GM12875 (cell line): ENCODE results near the gene ZRANB3.

ENCODE experiments used
- H3K4me3 ChIP-seq: one replicate; pipeline ENCODE4 v1.5.1; 2011; ENCODE audit warnings: low read depth, low read length, control low read depth
- TF ChIP-seq, protein P1 (sequence below): IDR thresholded peaks from 2 replicates; pipeline ENCODE4 v1.5.1; 2011; ENCODE audit warnings: low read depth, mild to moderate bottlenecking, control low read depth, inconsistent platforms, low read length, moderate library complexity, borderline replicate concordance; ENCODE audit not compliant: insufficient read depth

ZRANB3 gene

DNA sequence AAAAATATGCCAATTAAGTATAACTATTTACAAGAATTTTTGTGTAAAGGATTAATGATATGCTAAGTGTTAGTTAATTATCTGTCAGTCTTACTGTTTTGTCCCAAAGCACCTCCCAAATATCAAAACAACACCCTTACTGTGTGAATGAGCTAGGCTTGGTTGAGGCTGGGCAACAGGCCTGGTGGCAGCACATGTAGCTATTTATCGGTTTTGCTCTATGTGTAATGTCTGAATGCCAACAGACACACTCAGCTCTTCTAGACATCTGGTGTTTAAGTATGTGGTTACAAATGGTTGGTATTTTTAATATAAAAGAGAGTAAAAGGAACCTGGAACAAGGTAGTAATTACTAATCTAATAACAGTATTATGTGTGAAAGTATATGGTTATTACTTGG lies 303.6 kb downstream of the ZRANB3 start:
- no peak overlapping the region for H3K4me3 ChIP-seq
- TF ChIP-seq, protein P1, sequence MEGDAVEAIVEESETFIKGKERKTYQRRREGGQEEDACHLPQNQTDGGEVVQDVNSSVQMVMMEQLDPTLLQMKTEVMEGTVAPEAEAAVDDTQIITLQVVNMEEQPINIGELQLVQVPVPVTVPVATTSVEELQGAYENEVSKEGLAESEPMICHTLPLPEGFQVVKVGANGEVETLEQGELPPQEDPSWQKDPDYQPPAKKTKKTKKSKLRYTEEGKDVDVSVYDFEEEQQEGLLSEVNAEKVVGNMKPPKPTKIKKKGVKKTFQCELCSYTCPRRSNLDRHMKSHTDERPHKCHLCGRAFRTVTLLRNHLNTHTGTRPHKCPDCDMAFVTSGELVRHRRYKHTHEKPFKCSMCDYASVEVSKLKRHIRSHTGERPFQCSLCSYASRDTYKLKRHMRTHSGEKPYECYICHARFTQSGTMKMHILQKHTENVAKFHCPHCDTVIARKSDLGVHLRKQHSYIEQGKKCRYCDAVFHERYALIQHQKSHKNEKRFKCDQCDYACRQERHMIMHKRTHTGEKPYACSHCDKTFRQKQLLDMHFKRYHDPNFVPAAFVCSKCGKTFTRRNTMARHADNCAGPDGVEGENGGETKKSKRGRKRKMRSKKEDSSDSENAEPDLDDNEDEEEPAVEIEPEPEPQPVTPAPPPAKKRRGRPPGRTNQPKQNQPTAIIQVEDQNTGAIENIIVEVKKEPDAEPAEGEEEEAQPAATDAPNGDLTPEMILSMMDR = no peak

DNA sequence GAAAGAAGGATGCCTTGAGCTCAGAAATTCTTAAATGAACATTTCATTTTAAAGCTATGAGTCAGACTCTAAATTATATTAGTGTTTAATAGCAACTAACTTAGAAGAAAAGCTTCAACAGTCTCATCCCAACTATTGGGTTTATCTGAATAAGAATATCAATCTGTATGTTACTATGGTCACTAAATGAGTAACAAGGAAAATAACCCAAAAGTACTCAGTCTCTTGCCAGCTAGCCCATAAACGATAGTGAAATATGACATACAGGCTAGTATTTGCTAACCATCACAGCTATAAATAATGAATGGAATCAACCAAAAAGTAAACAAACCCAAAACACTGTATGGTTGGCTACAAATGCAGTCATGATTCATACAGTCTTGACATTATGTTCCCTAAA lies 304.1 kb downstream of the ZRANB3 start:
- TF ChIP-seq, protein P1 = no peak

DNA sequence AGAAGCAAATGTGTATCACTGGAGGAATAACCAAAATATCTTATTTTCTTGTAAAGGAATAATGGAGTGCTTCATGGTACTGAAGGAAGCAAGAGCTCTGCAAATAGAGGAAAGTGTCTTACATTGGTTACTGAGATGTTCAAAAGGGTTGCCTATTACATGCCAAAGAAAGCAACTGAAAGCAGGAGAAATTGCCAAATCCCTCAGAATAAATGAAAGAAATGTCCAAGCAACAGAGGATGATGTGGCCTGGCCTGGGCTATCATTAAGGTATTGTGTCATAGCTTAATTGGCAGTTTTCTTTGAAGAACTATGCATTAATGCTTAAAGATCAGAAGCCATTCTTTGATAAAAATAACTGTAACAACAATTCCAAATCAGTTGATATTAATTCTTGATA lies 305.2 kb downstream of the ZRANB3 start:
- TF ChIP-seq, protein P1 = no peak
- no peak overlapping the region for H3K4me3 ChIP-seq

More for the DNA sequence above, 304.1 kb downstream of the ZRANB3 start:
- H3K4me3 ChIP-seq = no peak overlapping the region

DNA sequence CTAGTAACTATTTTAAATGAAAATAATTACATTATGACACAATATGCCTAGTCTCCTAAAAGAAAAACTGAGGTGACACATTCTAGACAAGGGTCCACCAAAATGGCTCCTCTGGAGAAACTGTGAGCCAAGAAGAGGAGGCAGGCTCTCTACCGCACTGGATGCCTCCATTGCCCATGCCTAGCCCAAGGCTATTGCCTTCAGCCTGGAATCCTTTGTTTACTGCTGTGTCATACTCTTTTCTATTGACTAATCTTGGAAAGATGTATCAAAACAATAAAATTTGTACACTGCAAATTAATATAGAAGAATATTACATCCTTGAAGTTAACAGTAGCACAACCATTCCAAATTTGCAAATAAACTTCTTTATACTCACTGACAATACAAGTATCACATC lies 311.8 kb downstream of the ZRANB3 start:
- no peak overlapping the region for H3K4me3 ChIP-seq
- TF ChIP-seq, protein P1 = no peak

DNA sequence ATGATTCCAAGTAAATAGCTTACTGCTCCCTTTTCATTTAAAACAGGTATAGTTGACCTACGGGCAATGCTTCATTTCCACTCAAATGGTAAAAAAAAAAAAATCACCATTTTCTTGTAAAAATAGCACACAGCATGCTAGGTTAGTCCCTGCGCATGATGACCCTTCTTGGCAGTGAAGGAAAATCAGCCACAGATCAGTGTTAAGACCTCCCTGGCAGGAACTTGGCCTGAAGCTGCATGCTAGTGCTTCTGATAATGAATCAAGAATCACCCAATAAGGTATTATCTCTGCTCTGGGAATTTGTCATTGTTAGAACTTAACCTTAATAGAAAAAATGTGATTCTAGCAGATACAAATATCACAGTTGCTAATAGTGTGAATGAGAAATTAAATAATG lies 312.6 kb downstream of the ZRANB3 start:
- no peak overlapping the region for H3K4me3 ChIP-seq
- TF ChIP-seq, protein P1 = no peak

DNA sequence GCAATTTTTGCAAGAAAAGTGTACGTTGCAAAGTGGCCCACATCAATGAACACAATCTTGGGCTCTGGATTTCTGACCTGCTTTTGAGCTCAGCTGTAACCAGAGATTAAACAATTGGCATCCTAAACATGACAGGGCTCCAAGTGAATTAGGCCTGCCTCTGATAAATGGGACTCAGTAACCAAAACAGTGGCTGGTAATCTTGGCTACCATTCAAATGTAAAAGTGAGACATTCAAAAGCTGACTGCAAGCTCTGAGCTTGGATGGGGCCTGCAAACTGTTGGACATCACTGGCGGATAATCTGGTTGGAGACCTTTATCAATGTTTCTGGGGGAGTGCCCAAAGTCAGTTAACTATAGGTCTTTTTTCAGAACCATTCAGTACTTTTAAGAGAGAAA lies 318.3 kb downstream of the ZRANB3 start:
- TF ChIP-seq, protein P1 = no peak
- H3K4me3 ChIP-seq = no peak overlapping the region

DNA sequence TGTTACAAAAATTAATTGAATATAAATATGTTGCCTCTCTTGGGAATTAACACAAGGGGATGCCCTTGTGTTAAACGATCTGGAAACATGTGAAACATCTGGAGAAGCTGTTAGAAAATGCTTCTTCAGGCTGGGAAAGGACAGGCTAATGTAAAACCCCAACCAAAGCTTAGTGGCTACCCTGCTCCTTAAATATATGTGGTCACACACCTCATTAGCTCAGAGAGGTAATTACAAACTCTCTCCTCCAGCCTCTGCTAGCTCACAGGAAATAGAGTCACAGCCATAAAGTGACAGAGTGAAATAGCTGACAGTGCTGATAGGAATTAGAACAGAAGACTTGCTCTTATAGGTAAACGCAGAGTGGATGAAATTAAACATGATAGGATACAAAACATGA lies 323.0 kb downstream of the ZRANB3 start:
- H3K4me3 ChIP-seq = no peak overlapping the region
- TF ChIP-seq, protein P1 = no peak
